Ureter (tissue), 1 donor: ENCODE data around the gene XRCC5. TPM values are rescaled to one million over a fixed set of nuclear protein-coding genes. Genes with fewer than 3 reads are reported as not detected.

ENCODE experiments used
- DNase-seq: peaks from one replicate; pipeline ENCODE4 v3.0.0-alpha.2; 2020; ENCODE audit warnings: low spot score
- total RNA-seq: library from RNA; stranded (reverse); gene quantifications from one replicate; pipeline ENCODE4 v1.2.4, GENCODE V29; 2023
- donor health status: DM: yes; HTN: yes; CAD: no.

XRCC5 gene
- total RNA-seq, 1 donor from 2014 or later: 282 TPM

- no peak for DNase-seq
These were observed 47.7 kb downstream of the XRCC5 start for GRCh38 chr2:216156822-216157221.

GRCh38 chr2:216159144-216159543 is 50.0 kb downstream of the XRCC5 start:
- DNase-seq: no peak

- DNase-seq: no peak
These were observed 50.5 kb downstream of the XRCC5 start for GRCh38 chr2:216159646-216160045.

- no peak for DNase-seq
These were observed 51.6 kb downstream of the XRCC5 start for GRCh38 chr2:216160786-216161185.

GRCh38 chr2:216161967-216162366 is 52.8 kb downstream of the XRCC5 start:
- DNase-seq: no peak

GRCh38 chr2:216163518-216163917 is 54.4 kb downstream of the XRCC5 start:
- no peak for DNase-seq

GRCh38 chr2:216164087-216164486 is 54.9 kb downstream of the XRCC5 start:
- no peak for DNase-seq

GRCh38 chr2:216164576-216164975 is 55.4 kb downstream of the XRCC5 start:
- no peak for DNase-seq

GRCh38 chr2:216165711-216166110 is 56.6 kb downstream of the XRCC5 start:
- DNase-seq: no peak

- no peak for DNase-seq
These were observed 59.9 kb downstream of the XRCC5 start for GRCh38 chr2:216169087-216169486.

- DNase-seq: no peak
These were observed 61.1 kb downstream of the XRCC5 start for GRCh38 chr2:216170076-216170763.

- DNase-seq: no peak
These were observed 61.9 kb downstream of the XRCC5 start for GRCh38 chr2:216171011-216171410.

- no peak for DNase-seq
These were observed 63.3 kb downstream of the XRCC5 start for GRCh38 chr2:216172493-216172892.

GRCh38 chr2:216179015-216179414 is 69.9 kb downstream of the XRCC5 start:
- DNase-seq: no peak

- DNase-seq: no peak
These were observed 72.2 kb downstream of the XRCC5 start for GRCh38 chr2:216181351-216181750.

GRCh38 chr2:216181953-216182461 is 72.9 kb downstream of the XRCC5 start:
- no peak for DNase-seq

- no peak for DNase-seq
These were observed 74.3 kb downstream of the XRCC5 start for GRCh38 chr2:216183462-216183861.

GRCh38 chr2:216188559-216188850 is 79.4 kb downstream of the XRCC5 start:
- no peak for DNase-seq

- no peak for DNase-seq
These were observed 79.8 kb downstream of the XRCC5 start for GRCh38 chr2:216188956-216189355.

- DNase-seq: no peak
These were observed 80.3 kb downstream of the XRCC5 start for GRCh38 chr2:216189410-216189809.

GRCh38 chr2:216192181-216192580 is 83.0 kb downstream of the XRCC5 start:
- DNase-seq: no peak

- DNase-seq: no peak
These were observed 83.8 kb downstream of the XRCC5 start for GRCh38 chr2:216192931-216193330.

- no peak for DNase-seq
These were observed 84.9 kb downstream of the XRCC5 start for GRCh38 chr2:216194013-216194412.

- no peak for DNase-seq
These were observed 85.4 kb downstream of the XRCC5 start for GRCh38 chr2:216194561-216194960.
